HL-60 (cell line): ENCODE data around the gene ALDH3A2.

ENCODE experiments used
- GABPA ChIP-seq: IDR thresholded peaks from 2 replicates; pipeline ENCODE4 v1.6.1; 2012; ENCODE audit warnings: low read depth
- TF ChIP-seq, protein P1 (sequence below): IDR thresholded peaks from 2 replicates; pipeline ENCODE4 v1.6.1; 2012; ENCODE audit warnings: low read depth; ENCODE audit not compliant: insufficient replicate concordance
- TF ChIP-seq, protein P2 (sequence below): IDR thresholded peaks from one replicate; pipeline ENCODE4 v1.5.1; 2011; ENCODE audit warnings: low read length, control low read depth, inconsistent platforms; ENCODE audit not compliant: insufficient read depth

GRCh38 chr17:19629449-19629848, 19.1 kb upstream of the ALDH3A2 start:
- TF ChIP-seq, protein P1, sequence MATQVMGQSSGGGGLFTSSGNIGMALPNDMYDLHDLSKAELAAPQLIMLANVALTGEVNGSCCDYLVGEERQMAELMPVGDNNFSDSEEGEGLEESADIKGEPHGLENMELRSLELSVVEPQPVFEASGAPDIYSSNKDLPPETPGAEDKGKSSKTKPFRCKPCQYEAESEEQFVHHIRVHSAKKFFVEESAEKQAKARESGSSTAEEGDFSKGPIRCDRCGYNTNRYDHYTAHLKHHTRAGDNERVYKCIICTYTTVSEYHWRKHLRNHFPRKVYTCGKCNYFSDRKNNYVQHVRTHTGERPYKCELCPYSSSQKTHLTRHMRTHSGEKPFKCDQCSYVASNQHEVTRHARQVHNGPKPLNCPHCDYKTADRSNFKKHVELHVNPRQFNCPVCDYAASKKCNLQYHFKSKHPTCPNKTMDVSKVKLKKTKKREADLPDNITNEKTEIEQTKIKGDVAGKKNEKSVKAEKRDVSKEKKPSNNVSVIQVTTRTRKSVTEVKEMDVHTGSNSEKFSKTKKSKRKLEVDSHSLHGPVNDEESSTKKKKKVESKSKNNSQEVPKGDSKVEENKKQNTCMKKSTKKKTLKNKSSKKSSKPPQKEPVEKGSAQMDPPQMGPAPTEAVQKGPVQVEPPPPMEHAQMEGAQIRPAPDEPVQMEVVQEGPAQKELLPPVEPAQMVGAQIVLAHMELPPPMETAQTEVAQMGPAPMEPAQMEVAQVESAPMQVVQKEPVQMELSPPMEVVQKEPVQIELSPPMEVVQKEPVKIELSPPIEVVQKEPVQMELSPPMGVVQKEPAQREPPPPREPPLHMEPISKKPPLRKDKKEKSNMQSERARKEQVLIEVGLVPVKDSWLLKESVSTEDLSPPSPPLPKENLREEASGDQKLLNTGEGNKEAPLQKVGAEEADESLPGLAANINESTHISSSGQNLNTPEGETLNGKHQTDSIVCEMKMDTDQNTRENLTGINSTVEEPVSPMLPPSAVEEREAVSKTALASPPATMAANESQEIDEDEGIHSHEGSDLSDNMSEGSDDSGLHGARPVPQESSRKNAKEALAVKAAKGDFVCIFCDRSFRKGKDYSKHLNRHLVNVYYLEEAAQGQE: no peak
- TF ChIP-seq, protein P2, sequence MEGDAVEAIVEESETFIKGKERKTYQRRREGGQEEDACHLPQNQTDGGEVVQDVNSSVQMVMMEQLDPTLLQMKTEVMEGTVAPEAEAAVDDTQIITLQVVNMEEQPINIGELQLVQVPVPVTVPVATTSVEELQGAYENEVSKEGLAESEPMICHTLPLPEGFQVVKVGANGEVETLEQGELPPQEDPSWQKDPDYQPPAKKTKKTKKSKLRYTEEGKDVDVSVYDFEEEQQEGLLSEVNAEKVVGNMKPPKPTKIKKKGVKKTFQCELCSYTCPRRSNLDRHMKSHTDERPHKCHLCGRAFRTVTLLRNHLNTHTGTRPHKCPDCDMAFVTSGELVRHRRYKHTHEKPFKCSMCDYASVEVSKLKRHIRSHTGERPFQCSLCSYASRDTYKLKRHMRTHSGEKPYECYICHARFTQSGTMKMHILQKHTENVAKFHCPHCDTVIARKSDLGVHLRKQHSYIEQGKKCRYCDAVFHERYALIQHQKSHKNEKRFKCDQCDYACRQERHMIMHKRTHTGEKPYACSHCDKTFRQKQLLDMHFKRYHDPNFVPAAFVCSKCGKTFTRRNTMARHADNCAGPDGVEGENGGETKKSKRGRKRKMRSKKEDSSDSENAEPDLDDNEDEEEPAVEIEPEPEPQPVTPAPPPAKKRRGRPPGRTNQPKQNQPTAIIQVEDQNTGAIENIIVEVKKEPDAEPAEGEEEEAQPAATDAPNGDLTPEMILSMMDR: no peak
- TF ChIP-seq GABPA: no peak
